Measurements from ENCODE around the gene SFPQ.
"Not testable (repeated sequence)": the region's sequence is repeated elsewhere in the genome, so short reads cannot be mapped to it uniquely, and the experiment has no call there.

Gene SFPQ

DNA sequence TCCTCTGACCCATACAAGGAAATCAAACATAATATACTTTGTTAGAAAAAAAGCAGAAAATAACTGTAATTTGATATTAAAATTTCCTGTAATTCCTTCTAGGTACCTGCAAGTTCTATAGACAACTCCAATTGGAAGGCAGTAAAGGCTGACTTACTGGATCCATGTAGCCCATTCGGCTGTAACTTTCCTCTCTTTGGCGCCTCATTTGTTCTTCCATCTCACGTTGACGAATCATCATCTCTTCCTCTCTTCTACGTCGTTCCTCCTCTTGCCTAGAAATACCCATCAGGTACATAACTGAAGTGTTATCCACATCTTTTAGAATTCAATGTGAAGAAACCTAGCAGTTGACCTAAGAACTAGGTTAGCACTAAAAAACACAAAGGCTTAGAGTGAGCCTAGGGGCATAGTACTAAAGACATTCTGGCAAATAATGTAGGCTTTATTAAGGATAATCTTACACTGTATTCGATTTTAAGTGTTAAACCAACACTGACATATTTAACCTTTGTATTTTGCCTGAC is 5.1 kb downstream of the SFPQ start:
- DNase-seq: no peak

GRCh38 chr1:35186239-35186638 is 6.7 kb downstream of the SFPQ start:
- no peak for DNase-seq

- no peak for DNase-seq
Observed at GRCh38 chr1:35185200-35185599, 7.7 kb downstream of the SFPQ start.

DNA sequence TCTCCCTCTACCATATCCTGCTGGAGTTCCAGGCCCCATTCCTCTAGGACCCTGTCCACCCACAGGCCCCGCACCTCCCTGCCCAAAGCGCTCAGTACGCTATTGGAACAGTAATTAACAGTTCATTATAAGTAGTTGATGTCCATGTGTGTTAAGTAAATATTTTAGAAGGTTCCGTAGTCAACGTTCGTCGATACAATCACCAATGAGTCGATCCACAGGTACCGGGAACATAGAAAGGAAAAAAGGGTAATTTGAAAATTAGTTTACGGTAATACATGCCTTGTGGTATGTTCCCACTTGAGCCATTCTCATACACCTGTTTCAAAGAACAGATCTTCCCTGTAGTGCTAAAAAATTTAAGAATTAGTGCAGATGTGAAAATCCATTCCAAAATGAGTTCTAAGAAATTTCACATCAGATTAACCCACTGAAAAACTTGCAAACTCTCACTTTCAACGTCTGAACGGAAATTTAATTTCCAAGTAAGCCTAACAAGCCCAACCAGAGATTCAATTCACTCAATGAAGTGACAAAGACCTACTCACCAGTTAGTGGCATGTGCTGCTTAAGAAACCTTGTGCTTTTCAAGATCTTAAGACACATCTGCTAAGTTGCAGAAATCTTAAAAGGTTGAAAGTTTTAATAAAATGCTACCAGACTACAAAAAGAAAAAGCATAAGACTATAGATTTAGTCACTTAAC is 8.3 kb downstream of the SFPQ start:
- DNase-seq: no peak

DNA sequence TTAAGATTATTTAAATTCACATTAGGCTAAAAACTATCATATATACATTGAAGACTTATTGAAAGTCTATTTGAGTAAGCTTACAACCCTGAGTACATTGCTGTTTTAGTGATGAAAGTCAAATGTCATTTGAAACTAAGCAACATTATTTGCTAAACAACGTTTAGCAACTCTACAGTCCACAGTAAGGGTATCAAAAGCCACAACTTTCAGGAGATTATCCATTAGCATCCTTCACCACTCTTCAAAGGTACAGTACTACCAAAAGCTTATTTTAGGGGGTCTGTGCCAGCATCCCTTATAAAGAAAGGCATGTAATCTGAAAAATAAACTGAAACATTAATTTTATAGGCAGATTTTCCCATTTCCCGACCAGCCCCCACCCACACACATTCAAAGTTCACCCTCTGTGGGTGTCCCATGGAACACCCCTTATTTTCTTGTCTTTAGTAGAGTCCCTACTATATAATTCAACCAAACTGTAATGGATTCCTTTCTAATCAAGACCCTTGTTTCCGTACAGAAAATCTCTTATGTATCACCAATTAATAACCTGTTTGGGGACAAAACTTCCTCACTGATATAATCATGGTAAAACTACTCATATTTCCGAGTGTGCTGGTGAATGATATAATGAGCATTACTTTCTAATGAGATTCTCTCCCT is 11.0 kb downstream of the SFPQ start:
- no peak for DNase-seq

DNA sequence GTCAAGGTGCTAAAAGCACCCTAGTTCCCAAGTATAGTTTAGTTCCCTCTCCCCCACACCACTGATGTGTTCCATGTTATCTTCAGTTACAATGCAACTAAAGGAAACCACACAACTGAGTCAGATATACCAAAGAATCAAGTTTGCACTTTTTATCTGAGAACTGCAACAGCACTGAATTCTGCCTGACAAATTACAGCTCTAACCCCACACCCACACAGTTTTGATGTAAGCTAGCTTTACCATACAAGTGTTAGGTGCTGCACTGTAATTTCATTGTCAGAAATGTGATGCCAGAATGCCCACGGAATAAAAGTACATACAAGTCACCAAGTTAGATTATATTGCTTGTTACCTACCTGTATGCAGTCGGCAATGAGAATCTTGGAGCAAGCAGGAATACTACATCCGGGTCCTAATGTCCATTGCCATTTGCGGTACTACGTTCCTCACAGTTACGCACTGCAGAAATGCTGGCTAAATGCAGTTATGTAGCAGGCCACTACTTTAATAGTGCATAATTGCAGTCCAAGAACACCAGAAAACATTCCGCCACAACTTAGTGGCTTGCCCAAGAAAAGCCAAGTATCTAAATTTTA is 12.1 kb downstream of the SFPQ start:
- no peak for DNase-seq

- DNase-seq: no peak
Observed at GRCh38 chr1:35179908-35180307, 13.0 kb downstream of the SFPQ start.

GRCh38 chr1:35178874-35179380 is 14.0 kb downstream of the SFPQ start:
- no peak for DNase-seq

GRCh38 chr1:35178295-35178695 is 14.7 kb downstream of the SFPQ start:
- DNase-seq: no peak

- no peak for DNase-seq
Observed at GRCh38 chr1:35177237-35177786, 15.6 kb downstream of the SFPQ start.

- DNase-seq: no peak
Observed at GRCh38 chr1:35175602-35176001, 17.3 kb downstream of the SFPQ start.

- no peak for DNase-seq
Observed at GRCh38 chr1:35175098-35175576, 17.8 kb downstream of the SFPQ start.

GRCh38 chr1:35173909-35174540 is 18.9 kb downstream of the SFPQ start:
- DNase-seq: no peak

- no peak for DNase-seq
Observed at GRCh38 chr1:35173491-35173890, 19.5 kb downstream of the SFPQ start.

DNA sequence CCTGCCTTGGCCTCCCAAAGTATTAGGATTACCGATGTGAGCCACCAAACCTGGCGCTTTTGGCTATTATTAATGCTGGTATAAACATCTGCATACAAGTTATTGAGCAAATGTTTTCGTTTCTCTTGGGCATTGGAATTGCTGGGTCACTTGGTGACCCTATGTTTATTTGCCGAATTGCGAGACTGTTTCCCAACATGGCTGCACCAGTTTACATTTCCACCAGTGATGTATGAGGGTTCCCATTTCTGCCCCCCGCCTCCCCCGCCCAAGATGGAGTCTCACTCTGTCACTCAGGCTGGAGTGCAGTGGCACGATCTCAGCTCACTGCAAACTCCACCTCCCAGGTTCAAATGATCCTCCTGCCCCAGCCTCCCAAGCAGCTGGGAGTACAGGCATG is 20.9 kb downstream of the SFPQ start:
- DNase-seq: no peak

GRCh38 chr1:35171579-35171978 is 21.4 kb downstream of the SFPQ start:
- DNase-seq: no peak

DNA sequence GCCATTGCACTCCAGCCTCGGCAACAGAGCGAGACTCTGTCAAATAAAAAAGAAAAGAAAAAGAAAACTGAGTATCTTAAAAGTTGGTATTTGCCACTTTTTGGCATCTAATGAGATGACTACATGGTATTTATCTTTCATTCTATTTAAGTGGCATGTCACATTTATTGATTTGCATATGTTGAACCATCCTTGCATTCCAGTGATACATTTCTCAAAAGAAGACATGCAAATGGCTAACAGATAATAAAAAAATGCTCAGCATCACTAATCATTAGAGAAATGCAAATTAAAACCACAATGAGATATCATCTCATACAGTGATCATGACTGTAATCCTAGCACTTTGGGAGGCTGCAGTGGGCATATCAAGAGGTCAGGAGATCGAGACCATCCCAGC is 28.1 kb downstream of the SFPQ start:
- no peak for DNase-seq

DNA sequence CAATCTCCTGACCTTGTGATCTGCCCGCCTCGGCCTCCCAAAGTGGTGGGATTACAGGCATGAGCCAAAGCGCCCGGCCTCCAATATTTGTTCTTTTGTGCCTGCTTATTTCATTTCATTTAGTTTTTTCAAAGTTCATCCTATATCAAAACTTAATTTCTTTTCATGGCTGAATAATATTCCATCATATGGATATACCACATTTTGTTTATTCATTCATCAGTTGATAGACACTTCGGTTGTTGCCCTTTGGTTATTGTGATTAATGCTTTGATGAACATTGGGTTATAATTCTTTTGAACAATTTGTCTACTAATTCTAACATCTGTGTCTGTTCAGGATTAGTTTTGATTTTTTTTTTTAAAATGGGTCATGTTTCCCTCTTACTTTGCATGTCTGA is 41.7 kb downstream of the SFPQ start:
- DNase-seq: no peak

GRCh38 chr1:35145892-35146549 is 46.9 kb downstream of the SFPQ start:
- not testable (repeated sequence) for DNase-seq

GRCh38 chr1:35143737-35144508 is 49.0 kb downstream of the SFPQ start:
- no peak for DNase-seq

- not testable (repeated sequence) for DNase-seq
Observed at GRCh38 chr1:35142728-35143127, 50.2 kb downstream of the SFPQ start.

DNA sequence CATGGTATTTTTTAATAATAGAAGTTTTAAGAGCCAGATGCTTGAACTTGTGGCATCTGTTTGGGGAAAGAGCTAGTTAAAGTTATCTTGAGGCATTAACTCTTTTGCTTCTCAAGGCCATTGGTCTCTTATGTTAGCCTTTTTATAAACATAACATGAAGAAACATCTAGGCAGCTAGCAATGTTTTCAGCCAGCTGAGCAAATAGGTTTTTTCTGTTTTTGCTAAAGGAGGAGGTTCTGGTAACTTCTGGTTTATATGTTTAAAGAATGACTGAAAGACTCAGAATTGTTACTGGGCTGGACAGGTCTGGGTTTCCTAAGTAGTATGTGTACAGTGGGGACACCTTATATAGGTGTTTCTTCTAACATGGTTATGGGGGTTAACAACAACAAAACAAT is 50.7 kb downstream of the SFPQ start:
- DNase-seq: not testable (repeated sequence)

Data from NCI-H446 treated with DMSO at 0.1 percent for 48 hours (cell line).